ENCODE measurements around the gene ARHGAP28. TPM values are rescaled to one million over a fixed set of nuclear protein-coding genes. Genes with fewer than 3 reads are reported as not detected.

ARHGAP28 gene
- total and polyA plus RNA-seq, 10 of the 15 experiments (the other 5 are each of a cell fraction or from before 2014, with no cell fraction given) = not detected

DNA sequence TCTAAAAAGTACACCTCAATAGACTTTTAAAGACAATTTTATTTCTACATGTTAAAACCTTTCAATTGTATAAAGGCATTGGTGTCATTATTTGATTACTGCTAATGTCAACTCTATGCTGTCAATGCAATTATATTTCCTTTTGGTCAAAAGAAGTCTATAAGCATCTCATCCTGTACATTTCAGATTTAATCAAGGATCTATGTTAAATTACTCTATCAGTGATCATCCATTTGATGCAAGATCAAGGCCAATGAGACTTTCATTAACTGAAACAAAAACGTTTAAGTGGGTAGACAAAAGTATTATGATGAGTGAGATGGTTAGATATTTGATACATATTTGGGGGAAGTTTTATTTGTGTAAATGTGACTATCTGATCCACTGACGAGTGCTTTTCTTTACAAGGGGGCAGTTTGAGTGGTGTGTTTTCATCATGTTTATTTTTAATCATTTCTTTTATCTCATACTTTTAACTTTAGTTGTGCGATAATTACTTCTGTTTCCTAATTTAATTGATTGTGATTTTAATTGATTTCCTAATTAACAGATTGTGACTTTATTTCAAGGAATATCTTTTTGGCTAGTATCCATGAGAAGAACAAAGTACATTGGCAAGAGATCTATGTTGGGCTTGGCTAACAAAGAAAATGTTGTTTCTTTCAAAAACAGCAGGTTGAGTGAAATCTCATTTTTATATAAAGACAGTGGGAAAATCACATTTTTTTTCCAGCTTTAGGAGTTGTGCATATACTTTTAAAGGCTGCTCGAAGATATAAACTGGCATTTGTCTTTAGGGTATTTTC is 1.1 kb downstream of the ARHGAP28 start:
- ATAC-seq (no peak), DNase-seq (ENCODE audit: low read depth, low spot score) (no peak), FAIRE-seq (no peak)
- Histone ChIP-seq H3K4me3 (no peak overlapping the region), H4K20me1 (ENCODE audit: control insufficient read depth, insufficient read depth) (no peaks in the 10 kb centered on the region), H3K4me1 (ENCODE audit: control insufficient read depth, insufficient read depth, low read length) (no peaks in the 10 kb centered on the region), H3K27ac (ENCODE audit: control insufficient read depth, insufficient read depth) (no peak overlapping the region), H3K27me3 (replicated peaks in 1 of 2; ENCODE audit: control insufficient read depth in 2 of 2, insufficient read depth in 2 of 2, low read length in 1 of 2) (peaks cover 0 to 2% of the 10 kb centered on the region in 2 experiments; a peak in 2 of 4 replicates), H3K9ac (ENCODE audit: control insufficient read depth, insufficient read depth, low read length) (no peak overlapping the region), H3K4me2 (ENCODE audit: control insufficient read depth, insufficient read depth) (no peak overlapping the region), H3K36me3 (ENCODE audit: control insufficient read depth in 2 of 2, insufficient read depth in 2 of 2, low read length in 1 of 2) (no peaks in the 10 kb centered on the region), H3K9me3 (replicated peaks; ENCODE audit: control insufficient read depth, insufficient read depth, low read length) (no peaks in the 10 kb centered on the region), H2AFZ (ENCODE audit: control insufficient read depth, low read depth, low read length) (no peak overlapping the region), H3K79me2 (ENCODE audit: control insufficient read depth, insufficient read depth, low read length) (no peaks in the 10 kb centered on the region)
- ChIA-PET CTCF (no interaction called here), SMC1A (ENCODE audit: uncharacterized antibody, unreplicated experiment) (no interaction called here), POLR2A (interaction anchor here (0.6 kb wide), 1 partner anchor 160 kb away, joined by 3 read pairs; no protein-coding TSS in a partner anchor), RAD21 (ENCODE audit: unreplicated experiment) (no interaction called here)
- TF ChIP-seq CBX5 (IDR thresholded peaks at IDR 0.05; ENCODE audit: low read depth) = no peak
- no peak for TF ChIP-seq KAT2A (conservative IDR thresholded peaks at IDR 0.05; ENCODE audit: control insufficient read depth, low read depth, low read length)
- TF ChIP-seq CBFB (IDR thresholded peaks at IDR 0.05; ENCODE audit: low read depth) = no peak
- TF ChIP-seq SMC3 (IDR thresholded peaks at IDR 0.05; ENCODE audit: borderline replicate concordance, low read length) = no peak
- TF ChIP-seq MEF2B (IDR thresholded peaks at IDR 0.05; ENCODE audit: partially characterized antibody, poor library complexity, severe bottlenecking) = no peak
- TF ChIP-seq ZZZ3 (IDR thresholded peaks at IDR 0.05; ENCODE audit: control insufficient read depth, insufficient read length, low read depth) = no peak
- TF ChIP-seq ZSCAN29 (IDR thresholded peaks at IDR 0.05) = no peak
- TF ChIP-seq, protein P1, sequence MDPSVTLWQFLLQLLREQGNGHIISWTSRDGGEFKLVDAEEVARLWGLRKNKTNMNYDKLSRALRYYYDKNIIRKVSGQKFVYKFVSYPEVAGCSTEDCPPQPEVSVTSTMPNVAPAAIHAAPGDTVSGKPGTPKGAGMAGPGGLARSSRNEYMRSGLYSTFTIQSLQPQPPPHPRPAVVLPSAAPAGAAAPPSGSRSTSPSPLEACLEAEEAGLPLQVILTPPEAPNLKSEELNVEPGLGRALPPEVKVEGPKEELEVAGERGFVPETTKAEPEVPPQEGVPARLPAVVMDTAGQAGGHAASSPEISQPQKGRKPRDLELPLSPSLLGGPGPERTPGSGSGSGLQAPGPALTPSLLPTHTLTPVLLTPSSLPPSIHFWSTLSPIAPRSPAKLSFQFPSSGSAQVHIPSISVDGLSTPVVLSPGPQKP (IDR thresholded peaks at IDR 0.05; ENCODE audit: low read depth, low read length) = no peak
- no peak for TF ChIP-seq SREBF1 (IDR thresholded peaks at IDR 0.05; ENCODE audit: low read length)
- no peak for TF ChIP-seq POLR2A (IDR thresholded peaks at IDR 0.05; ENCODE audit: low read depth, low read length)
- no peak for TF ChIP-seq TCF7 (IDR thresholded peaks at IDR 0.05; ENCODE audit: borderline replicate concordance)
- TF ChIP-seq ASH2L (IDR thresholded peaks at IDR 0.05; ENCODE audit: borderline replicate concordance, low read depth) = no peak
- TF ChIP-seq ZNF622 (IDR thresholded peaks at IDR 0.05) = no peak
- no peak for TF ChIP-seq ZNF207 (IDR thresholded peaks at IDR 0.05; ENCODE audit: borderline replicate concordance)
- TF ChIP-seq IKZF2 (IDR thresholded peaks at IDR 0.05) = no peak
- TF ChIP-seq STAT1 (conservative IDR thresholded peaks at IDR 0.05) = no peak
- TF ChIP-seq SMAD5 (IDR thresholded peaks at IDR 0.05; ENCODE audit: low read depth) = no peak
- TF ChIP-seq EZH2 (IDR thresholded peaks at IDR 0.05; ENCODE audit: borderline replicate concordance, control insufficient read depth, low read depth, low read length) = no peak
- TF ChIP-seq NR2F1 (conservative IDR thresholded peaks at IDR 0.05) = no peak
- no peak for TF ChIP-seq SREBF2 (IDR thresholded peaks at IDR 0.05; ENCODE audit: low read length)
- intact Hi-C loops (cut with micrococcal nuclease; ENCODE audit: unreplicated experiment) (no loop called here), in situ Hi-C loops (cut with MboI) (no loop called here)
- WGBS (ENCODE audit: insufficient coverage, insufficient replicate concordance, low lambda C conversion rate, missing lambda C conversion rate) = 20% methylated on average over 4 of the region's 4 CpGs
- BruUV-seq (replicated peaks) = no TSS peak
